HG03095 (cell line): Measurements from ENCODE around the gene ERBIN.

Experiments used
- ATAC-seq: cut with Tn5 transposase; IDR thresholded peaks from one replicate; pipeline ENCODE4 v1.9.1; 2021; ENCODE audit warnings: moderate library complexity; ENCODE audit not compliant: unreplicated experiment

The ERBIN gene

DNA sequence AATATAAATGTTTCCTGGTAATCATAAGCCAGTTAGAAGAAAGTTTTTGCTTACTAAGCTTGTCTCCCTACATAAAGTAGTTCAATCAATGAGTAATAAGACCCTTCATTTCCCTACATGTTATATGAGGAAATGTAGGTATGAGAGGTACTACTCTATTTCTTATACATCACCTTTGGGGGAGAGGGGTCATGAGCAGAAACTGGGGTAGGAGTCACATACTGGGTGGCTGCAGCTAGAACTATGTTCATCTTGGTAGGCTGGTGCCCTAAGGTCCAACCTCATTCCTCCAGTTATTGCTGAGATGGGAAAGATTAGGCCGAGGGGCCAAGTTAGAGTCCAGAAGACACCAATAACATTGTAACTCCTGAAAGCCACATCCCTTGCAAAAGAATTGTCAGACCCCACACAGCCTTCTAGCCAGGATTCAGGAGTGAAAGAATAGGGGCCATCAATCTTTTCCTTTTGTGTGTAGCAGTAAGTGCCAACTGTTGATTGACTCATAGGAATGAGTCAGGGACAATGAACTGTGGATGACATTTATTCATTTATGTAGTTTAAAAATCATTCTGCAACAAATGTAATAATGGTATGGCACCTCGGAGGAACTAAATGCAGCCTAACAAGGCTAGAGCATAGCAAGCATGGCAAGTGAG lies 196.1 kb downstream of the ERBIN start:
- no peak for ATAC-seq

DNA sequence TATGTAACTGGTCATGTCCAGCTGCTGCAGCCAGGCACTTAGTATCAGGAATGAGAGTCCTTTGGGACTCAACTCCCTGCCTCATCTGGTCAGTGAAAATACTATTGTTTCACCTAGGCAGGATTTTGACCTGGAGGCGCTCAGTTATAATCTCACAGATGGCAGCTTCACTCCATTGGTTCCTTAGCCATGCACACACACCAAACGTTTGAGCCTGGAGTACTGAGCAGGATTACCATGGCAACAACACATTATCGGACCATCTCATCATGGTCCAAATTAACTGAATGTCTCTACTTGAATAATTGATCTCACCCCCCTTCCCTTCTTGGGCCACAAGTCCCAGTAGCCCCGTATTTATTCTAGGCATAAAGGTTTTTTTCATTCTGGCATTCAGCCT lies 202.8 kb downstream of the ERBIN start:
- no peak for ATAC-seq

DNA sequence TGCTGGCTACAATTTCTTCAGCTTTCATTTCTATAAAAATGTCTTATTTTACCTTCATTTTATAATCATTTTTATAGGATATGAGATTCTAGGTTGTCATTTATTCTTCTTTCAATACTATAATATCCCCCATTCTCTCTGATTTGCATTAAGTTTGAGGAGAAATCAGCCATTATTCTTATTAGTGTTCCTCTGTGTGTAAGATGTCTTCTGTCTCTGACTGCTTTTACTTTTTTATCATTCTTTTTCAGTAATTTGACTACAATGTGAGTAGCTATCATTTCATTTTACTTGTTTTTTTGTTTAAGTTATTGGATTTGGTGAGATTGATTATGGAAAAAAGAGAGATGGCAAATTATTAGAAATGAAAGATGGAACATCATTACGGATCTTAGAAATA lies 204.1 kb downstream of the ERBIN start:
- ATAC-seq: no peak
